NCI-H524 (cell line): Measurements from ENCODE around the gene PI4KA.
A peak's percentile ranks its signal among the peaks of the same experiment; 100 is the strongest.

Experiments
- DNase-seq, 2 experiments: peaks; one replicate each; lab custom pipeline; 2025; lab: John Stamatoyannopoulos, UW

PI4KA gene

GRCh38 chr22:20815477-20816050 is 43.0 kb downstream of the PI4KA start:
- DNase-seq = no peak

- DNase-seq = no peak
These were observed 44.3 kb downstream of the PI4KA start for GRCh38 chr22:20814221-20814808.

GRCh38 chr22:20813056-20813455 is 45.6 kb downstream of the PI4KA start:
- no peak for DNase-seq

GRCh38 chr22:20811971-20812660 is 46.5 kb downstream of the PI4KA start:
- DNase-seq = no peak

GRCh38 chr22:20811171-20811570 is 47.4 kb downstream of the PI4KA start:
- DNase-seq = no peak

- DNase-seq = no peak
These were observed 48.0 kb downstream of the PI4KA start for GRCh38 chr22:20810645-20811044.

GRCh38 chr22:20809538-20810185 is 48.9 kb downstream of the PI4KA start:
- no peak for DNase-seq

GRCh38 chr22:20808844-20809243 is 49.8 kb downstream of the PI4KA start:
- DNase-seq = no peak

- DNase-seq = no peak
These were observed 51.3 kb downstream of the PI4KA start for GRCh38 chr22:20807315-20807752.

GRCh38 chr22:20805972-20806471 is 52.6 kb downstream of the PI4KA start:
- DNase-seq = no peak

- no peak for DNase-seq
These were observed 54.0 kb downstream of the PI4KA start for GRCh38 chr22:20804650-20805049.

- DNase-seq = peak in 1 of 2 experiments; percentile 62
These were observed 54.8 kb downstream of the PI4KA start for GRCh38 chr22:20803696-20804324.

GRCh38 chr22:20802922-20803553 is 55.6 kb downstream of the PI4KA start:
- DNase-seq = no peak

- no peak for DNase-seq
These were observed 56.2 kb downstream of the PI4KA start for GRCh38 chr22:20802452-20802851.

- DNase-seq = no peak
These were observed 59.2 kb downstream of the PI4KA start for GRCh38 chr22:20799449-20799848.

GRCh38 chr22:20798974-20799373 is 59.6 kb downstream of the PI4KA start:
- no peak for DNase-seq

- DNase-seq = no peak
These were observed 60.4 kb downstream of the PI4KA start for GRCh38 chr22:20798218-20798617.

GRCh38 chr22:20796731-20797130 is 61.9 kb downstream of the PI4KA start:
- DNase-seq = no peak

GRCh38 chr22:20794650-20795413 is 63.8 kb downstream of the PI4KA start:
- no peak for DNase-seq

GRCh38 chr22:20793748-20794649 is 64.6 kb downstream of the PI4KA start:
- DNase-seq = peak in 1 of 2 experiments; percentile 12
